ENCODE data around the gene RPL19. TPM values are rescaled to one million over a fixed set of nuclear protein-coding genes. Genes with fewer than 3 reads are reported as not detected.

The RPL19 gene
- total and polyA plus RNA-seq, 2 experiments from 2014 or later: 806 to 1,924 TPM

GRCh38 chr17:39238311-39238972 is 38.4 kb downstream of the RPL19 start:
- Histone ChIP-seq H3K79me2 (no peaks in the 10 kb centered on the region), H3K4me2 (no peak overlapping the region), H3K4me3 (no peak overlapping the region), H3K36me3 (replicated peaks; ENCODE audit: insufficient read depth, low read depth) (no peaks in the 10 kb centered on the region), H2AFZ (no peak overlapping the region), H3K27me3 (no peaks in the 10 kb centered on the region), H3K27ac (no peak overlapping the region), H4K20me1 (ENCODE audit: insufficient read depth, poor library complexity, severe bottlenecking) (no peaks in the 10 kb centered on the region), H3K9me3 (ENCODE audit: low read depth) (no peaks in the 10 kb centered on the region), H3K9me2 (replicated peaks; ENCODE audit: insufficient read depth) (no peaks in the 10 kb centered on the region), H3K4me1 (ENCODE audit: insufficient read depth) (peaks cover 13% of the 10 kb centered on the region)
- TF ChIP-seq CTCF (IDR thresholded peaks at IDR 0.05; ENCODE audit: poor library complexity): no peak
- no peak for TF ChIP-seq EZH2 (IDR thresholded peaks at IDR 0.05; ENCODE audit: borderline replicate concordance)
- TF ChIP-seq EZH2phosphoT487 (IDR thresholded peaks at IDR 0.05; ENCODE audit: low read depth, severe bottlenecking, unreplicated experiment): no peak
- no peak for DNase-seq (ENCODE audit: low spot score)
- WGBS (ENCODE audit: low lambda C conversion rate, missing lambda C conversion rate): 85% methylated on average over 15 of the region's 15 CpGs

GRCh38 chr17:39239640-39240314 is 39.7 kb downstream of the RPL19 start:
- Histone ChIP-seq H3K27ac (no peak overlapping the region), H2AFZ (no peak overlapping the region), H3K4me1 (ENCODE audit: insufficient read depth) (peaks cover 13% of the 10 kb centered on the region), H3K79me2 (no peaks in the 10 kb centered on the region), H3K9me3 (ENCODE audit: low read depth) (no peaks in the 10 kb centered on the region), H3K36me3 (replicated peaks; ENCODE audit: insufficient read depth, low read depth) (no peaks in the 10 kb centered on the region), H3K4me3 (no peak overlapping the region), H3K27me3 (no peaks in the 10 kb centered on the region), H3K4me2 (no peak overlapping the region), H4K20me1 (ENCODE audit: insufficient read depth, poor library complexity, severe bottlenecking) (no peaks in the 10 kb centered on the region), H3K9me2 (replicated peaks; ENCODE audit: insufficient read depth) (no peaks in the 10 kb centered on the region)
- TF ChIP-seq CTCF (IDR thresholded peaks at IDR 0.05; ENCODE audit: poor library complexity) (peak; percentile 54), EZH2 (IDR thresholded peaks at IDR 0.05; ENCODE audit: borderline replicate concordance) (no peak)
- 34% methylated on average over 16 of the region's 16 CpGs for WGBS (ENCODE audit: low lambda C conversion rate, missing lambda C conversion rate)
- DNase-seq (ENCODE audit: low spot score): peak; percentile 68

- Histone ChIP-seq H3K9me3 (ENCODE audit: low read depth) (no peaks in the 10 kb centered on the region), H2AFZ (no peak overlapping the region), H3K27me3 (no peaks in the 10 kb centered on the region), H3K4me1 (ENCODE audit: insufficient read depth) (peaks cover 13% of the 10 kb centered on the region), H4K20me1 (ENCODE audit: insufficient read depth, poor library complexity, severe bottlenecking) (no peaks in the 10 kb centered on the region), H3K27ac (no peak overlapping the region), H3K9me2 (replicated peaks; ENCODE audit: insufficient read depth) (no peaks in the 10 kb centered on the region), H3K79me2 (no peaks in the 10 kb centered on the region), H3K4me2 (no peak overlapping the region), H3K4me3 (no peak overlapping the region), H3K36me3 (replicated peaks; ENCODE audit: insufficient read depth, low read depth) (no peaks in the 10 kb centered on the region)
- no peak for TF ChIP-seq EZH2phosphoT487 (IDR thresholded peaks at IDR 0.05; ENCODE audit: low read depth, severe bottlenecking, unreplicated experiment)
- TF ChIP-seq EZH2 (IDR thresholded peaks at IDR 0.05; ENCODE audit: borderline replicate concordance): no peak
- 92% methylated on average over 5 of the region's 5 CpGs for WGBS (ENCODE audit: low lambda C conversion rate, missing lambda C conversion rate)
- no peak for DNase-seq (ENCODE audit: low spot score)
These were observed 40.5 kb downstream of the RPL19 start for GRCh38 chr17:39240631-39241030.

- no peaks in the 10 kb centered on the region for H3K27me3 ChIP-seq
These were observed 43.1 kb downstream of the RPL19 start for GRCh38 chr17:39243155-39243554.

More at GRCh38 chr17:39243155-39243554, 43.1 kb downstream of the RPL19 start:
- DNase-seq (ENCODE audit: low spot score): no peak
- H3K9me3 ChIP-seq (ENCODE audit: low read depth): no peaks in the 10 kb centered on the region
- H3K4me3 ChIP-seq: no peak overlapping the region
- 86% methylated on average over 8 of the region's 8 CpGs for WGBS (ENCODE audit: low lambda C conversion rate, missing lambda C conversion rate)
- no peaks in the 10 kb centered on the region for H3K79me2 ChIP-seq
- TF ChIP-seq EZH2 (IDR thresholded peaks at IDR 0.05; ENCODE audit: borderline replicate concordance): no peak
- TF ChIP-seq CTCF (IDR thresholded peaks at IDR 0.05; ENCODE audit: poor library complexity): no peak
- H4K20me1 ChIP-seq (ENCODE audit: insufficient read depth, poor library complexity, severe bottlenecking): no peaks in the 10 kb centered on the region
- H2AFZ ChIP-seq: no peak overlapping the region
- no peaks in the 10 kb centered on the region for H3K4me1 ChIP-seq (ENCODE audit: insufficient read depth)
- H3K9me2 ChIP-seq (replicated peaks; ENCODE audit: insufficient read depth): no peaks in the 10 kb centered on the region
- H3K27ac ChIP-seq: no peak overlapping the region
- H3K4me2 ChIP-seq: no peak overlapping the region
- no peaks in the 10 kb centered on the region for H3K36me3 ChIP-seq (replicated peaks; ENCODE audit: insufficient read depth, low read depth)
